Colonic mucosa (tissue), 4 donors: ENCODE results near the gene NEU1. TPM values are rescaled to one million over a fixed set of nuclear protein-coding genes. Genes with fewer than 3 reads are reported as not detected.
A peak's percentile ranks its signal among the peaks of the same experiment; 100 is the strongest.

Experiments used
- DNase-seq: peaks from one replicate; pipeline ENCODE4 v3.0.0-alpha.2; 2020
- H3K27ac ChIP-seq: fragments of 200-600 bp; one replicate; pipeline ENCODE4 v1.8.0; 2021
- H3K27me3 ChIP-seq: fragments of 200-600 bp; one replicate; pipeline ENCODE4 v1.8.0; 2021
- H3K36me3 ChIP-seq: fragments of 200-600 bp; one replicate; pipeline ENCODE4 v1.8.0; 2021
- H3K4me1 ChIP-seq: fragments of 200-600 bp; one replicate; pipeline ENCODE4 v1.8.0; 2021; ENCODE audit warnings: mild to moderate bottlenecking
- H3K4me3 ChIP-seq: fragments of 200-600 bp; one replicate; pipeline ENCODE4 v1.8.0; 2021
- H3K9ac ChIP-seq, 2 donors: one replicate each; pipeline ENCODE4 v1.7.0; 2013; ENCODE audit warnings: control low read depth in 2 of 2, low read depth in 2 of 2, low read length in 2 of 2
- H3K9me3 ChIP-seq: fragments of 200-600 bp; one replicate; pipeline ENCODE4 v1.8.0; 2021
- CTCF ChIP-seq: fragments of 200-600 bp; IDR thresholded peaks from one replicate; pipeline ENCODE4 v1.8.0; 2022; ENCODE audit warnings: antibody characterized with exemption, mild to moderate bottlenecking
- intact Hi-C: fragments of 100-400 bp; cut with DNase I; formaldehyde crosslinking; loops from one replicate; pipeline ENCODE4 v1.14.1; 2022
- total RNA-seq, 2 donors: library from RNA; stranded (reverse); fragmentation: NEBNext Ultra II Directional in 1 of 2; extraction: Animal tissue kit (Norgen Biotek cat#: 25700) in 1 of 2; gene quantifications; one replicate each; pipeline ENCODE4 v1.2.1, GENCODE V29; 2021
- donor health status: healthy.
- donor health status: DM: no; HTN: no; CAD: no.
- donor health status: DM: no; HTN: no; CAD: no.

NEU1 gene
- total RNA-seq, 2 donors from 2014 or later = 33.8 to 47.4 TPM

- Histone ChIP-seq H3K4me3 (no peak overlapping the region), H3K9ac (no peak overlapping the region), H3K36me3 (no peaks in the 10 kb centered on the region), H3K27me3 (no peaks in the 10 kb centered on the region), H3K4me1 (peaks cover 5% of the 10 kb centered on the region), H3K9me3 (no peaks in the 10 kb centered on the region), H3K27ac (no peak overlapping the region)
- intact Hi-C loops = loop anchor here (5.0 to 10.0 kb wide), 2 partner anchors 44 to 206 kb away; no protein-coding TSS in a partner anchor
- no peak for TF ChIP-seq CTCF
- DNase-seq = no peak
Measured at GRCh38 chr6:31881136-31881859, 18.7 kb upstream of the NEU1 start.

- intact Hi-C loops = loop anchor here (5.0 to 10.0 kb wide), 2 partner anchors 43 to 206 kb away; no protein-coding TSS in a partner anchor
- no peak overlapping the region for H3K27ac ChIP-seq
- no peak overlapping the region for H3K9ac ChIP-seq
- no peak overlapping the region for H3K4me3 ChIP-seq
- no peaks in the 10 kb centered on the region for H3K9me3 ChIP-seq
- DNase-seq = no peak
- H3K27me3 ChIP-seq = no peaks in the 10 kb centered on the region
- TF ChIP-seq CTCF = no peak
- H3K36me3 ChIP-seq = no peaks in the 10 kb centered on the region
- peaks cover 11% of the 10 kb centered on the region for H3K4me1 ChIP-seq
Measured at GRCh38 chr6:31880616-31881015, 18.0 kb upstream of the NEU1 start.

GRCh38 chr6:31879901-31880300 lies 17.3 kb upstream of the NEU1 start:
- no peak overlapping the region for H3K4me3 ChIP-seq
- peak overlapping the region in 1 of 2 donors; percentile 36 for H3K9ac ChIP-seq
- TF ChIP-seq CTCF = no peak
- peak overlapping the region; percentile 93 for H3K27ac ChIP-seq
- intact Hi-C loops = loop anchor here (5.0 to 10.0 kb wide), 2 partner anchors 43 to 205 kb away; no protein-coding TSS in a partner anchor
- H3K36me3 ChIP-seq = no peaks in the 10 kb centered on the region
- H3K27me3 ChIP-seq = no peaks in the 10 kb centered on the region
- H3K9me3 ChIP-seq = no peaks in the 10 kb centered on the region
- DNase-seq = peak; percentile 63
- peaks cover 11% of the 10 kb centered on the region for H3K4me1 ChIP-seq

- DNase-seq = peak; percentile 30
- intact Hi-C loops = no loop called here
- TF ChIP-seq CTCF = no peak
- peak overlapping the region; percentile 52 for H3K4me3 ChIP-seq
- no peaks in the 10 kb centered on the region for H3K36me3 ChIP-seq
- H3K4me1 ChIP-seq = peaks cover 18% of the 10 kb centered on the region
- peak overlapping the region in 1 of 2 donors; percentile 100 for H3K9ac ChIP-seq
- peak overlapping the region; percentile 93 for H3K27ac ChIP-seq
- no peaks in the 10 kb centered on the region for H3K27me3 ChIP-seq
- no peaks in the 10 kb centered on the region for H3K9me3 ChIP-seq
Measured at GRCh38 chr6:31879143-31879542, 16.5 kb upstream of the NEU1 start.

DNA sequence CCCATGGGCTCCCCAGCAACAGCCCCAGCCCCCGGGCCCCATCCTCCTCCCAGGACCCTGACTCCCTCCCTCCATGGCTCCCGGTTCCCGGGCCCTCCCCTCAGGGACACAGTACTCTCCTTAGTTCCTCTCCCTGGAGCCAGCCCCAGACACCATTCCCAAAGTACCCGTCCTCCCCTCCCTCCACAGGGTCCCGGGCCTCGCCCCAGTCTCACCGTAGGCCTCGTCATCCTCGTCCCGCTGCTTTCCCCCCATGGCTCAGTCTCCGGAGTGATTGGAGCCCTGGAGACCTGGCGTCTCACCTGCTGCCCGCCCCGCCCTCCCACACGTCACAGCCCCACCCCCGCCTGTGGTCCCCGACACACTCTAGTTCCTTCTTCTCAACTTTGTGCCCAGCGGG lies 16.1 kb upstream of the NEU1 start, which contains the start of gene SLC44A4:
SLC44A4 (minus strand) TSS at position 272 of the 400 bp plus-strand sequence; CDS start at position 255, 17 bp downstream.
- peak within 1 kb of the TSS; percentile 52 for H3K4me3 ChIP-seq
- H3K9me3 ChIP-seq = no peaks in the 10 kb centered on the region
- H3K9ac ChIP-seq = peak within 1 kb of the TSS; percentile 66 to 100
- peak; percentile 83 for DNase-seq
- no peaks in the 10 kb centered on the region for H3K36me3 ChIP-seq
- peak within 1 kb of the TSS; percentile 93 for H3K27ac ChIP-seq
- no peak for TF ChIP-seq CTCF
- peaks cover 18% of the 10 kb centered on the region for H3K4me1 ChIP-seq
- intact Hi-C loops = no loop called here
- no peaks in the 10 kb centered on the region for H3K27me3 ChIP-seq
